ENCODE measurements around the gene GXYLT1. TPM values are rescaled to one million over a fixed set of nuclear protein-coding genes. Genes with fewer than 3 reads are reported as not detected.

The GXYLT1 gene
- polyA plus RNA-seq, 6 donors from 2014 or later = 4.0 to 5.8 (median 5.1) TPM

- Mint-ChIP-seq H3K27ac (peak overlapping the region in 4 of 6 donors; percentile 4 to 89 (median 28)), H3K27me3 (no peaks in the 10 kb centered on the region), H3K9me3 (peaks cover 0 to 6% (median 4%) of the 10 kb centered on the region in 7 donors), H3K4me1 (peaks cover 29 to 40% (median 38%) of the 10 kb centered on the region in 3 donors), H3K36me3 (peaks cover 17 to 28% of the 10 kb centered on the region in 2 donors), H3K4me3 (peak overlapping the region in 5 of 8 donors; percentile 3 to 74 (median 23))
- peak; percentile 52 to 60 for ATAC-seq (ENCODE audit: low read depth in 2 of 2)
- no peak for DNase-seq
Measured at GRCh38 chr12:42172441-42173210, 28.0 kb upstream of the GXYLT1 start.

GRCh38 chr12:42167711-42168110 is 23.0 kb upstream of the GXYLT1 start:
- no peak overlapping the region for H3K27ac Mint-ChIP-seq
- H3K27me3 Mint-ChIP-seq = no peaks in the 10 kb centered on the region
- peaks cover 0 to 1% (median 0%) of the 10 kb centered on the region in 7 donors for H3K9me3 Mint-ChIP-seq
- H3K36me3 Mint-ChIP-seq = no peaks in the 10 kb centered on the region
- no peak for ATAC-seq (ENCODE audit: low read depth in 2 of 2)
- peaks cover 12 to 33% (median 32%) of the 10 kb centered on the region in 3 donors for H3K4me1 Mint-ChIP-seq
- no peak for DNase-seq
- H3K4me3 Mint-ChIP-seq = no peak overlapping the region

DNA sequence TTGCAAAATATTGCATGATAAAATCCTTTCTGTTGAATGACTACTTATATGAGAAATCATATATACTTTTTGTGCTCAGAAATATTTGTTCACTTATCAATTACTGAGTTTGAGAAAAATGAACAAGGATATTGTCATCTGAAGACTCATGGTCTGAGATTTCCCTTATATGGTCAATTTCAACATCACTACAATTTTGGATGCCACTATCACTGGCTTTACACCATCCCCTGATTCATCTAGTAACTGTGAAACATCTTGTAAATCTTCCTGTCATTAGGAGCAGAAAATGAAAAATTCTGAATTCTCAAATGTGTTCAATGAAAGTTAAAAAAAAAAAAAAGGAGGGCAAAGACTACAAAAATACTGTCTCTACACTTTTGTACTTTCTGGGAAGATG is 21.8 kb upstream of the GXYLT1 start:
- Mint-ChIP-seq H3K4me3 (no peak overlapping the region), H3K36me3 (no peaks in the 10 kb centered on the region), H3K9me3 (peaks cover 0 to 1% (median 0%) of the 10 kb centered on the region in 7 donors), H3K27me3 (no peaks in the 10 kb centered on the region), H3K27ac (no peak overlapping the region), H3K4me1 (peaks cover 19 to 39% (median 36%) of the 10 kb centered on the region in 3 donors)
- DNase-seq (no peak), ATAC-seq (ENCODE audit: low read depth in 2 of 2) (no peak)

- Mint-ChIP-seq H3K4me1 (peaks cover 15 to 33% (median 26%) of the 10 kb centered on the region in 3 donors), H3K9me3 (peaks cover 0 to 1% (median 0%) of the 10 kb centered on the region in 7 donors), H3K27ac (peak overlapping the region in 4 of 6 donors; percentile 11 to 56 (median 26)), H3K36me3 (no peaks in the 10 kb centered on the region), H3K27me3 (no peaks in the 10 kb centered on the region), H3K4me3 (no peak overlapping the region)
- ATAC-seq (ENCODE audit: low read depth in 2 of 2) (no peak), DNase-seq (no peak)
Measured at GRCh38 chr12:42163913-42164312, 19.2 kb upstream of the GXYLT1 start.

- Mint-ChIP-seq H3K36me3 (no peaks in the 10 kb centered on the region), H3K9me3 (peaks cover 0 to 1% (median 0%) of the 10 kb centered on the region in 7 donors), H3K27ac (peak overlapping the region in 5 of 6 donors; percentile 6 to 87 (median 56)), H3K4me3 (peak overlapping the region in 3 of 8 donors; percentile 2 to 46 (median 7)), H3K4me1 (peaks cover 13 to 30% (median 25%) of the 10 kb centered on the region in 3 donors), H3K27me3 (no peaks in the 10 kb centered on the region)
- ATAC-seq (ENCODE audit: low read depth in 2 of 2) (peak in 1 of 2 donors; percentile 50), DNase-seq (no peak)
Measured at GRCh38 chr12:42162965-42163364, 18.3 kb upstream of the GXYLT1 start.

DNA sequence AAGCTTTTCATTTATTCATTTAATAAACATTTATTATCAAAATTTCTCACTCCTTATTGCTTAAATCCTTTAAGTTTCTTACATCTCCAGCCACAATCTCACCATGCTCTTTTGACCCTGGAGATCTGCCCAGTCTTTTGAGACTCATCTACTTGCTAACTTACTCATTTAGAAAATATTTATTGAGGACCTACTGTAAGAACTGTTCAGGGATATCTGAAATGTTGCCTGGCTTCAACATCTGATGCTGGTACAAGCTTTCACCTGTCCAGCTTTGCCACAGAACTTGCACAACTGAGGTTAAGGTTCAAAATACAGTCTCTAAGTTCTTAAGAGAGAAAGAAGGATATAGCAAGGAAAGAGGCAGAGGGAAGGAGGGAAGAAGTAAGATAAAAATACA is 17.5 kb upstream of the GXYLT1 start:
- Mint-ChIP-seq H3K4me1 (peaks cover 13 to 30% (median 25%) of the 10 kb centered on the region in 3 donors), H3K36me3 (no peaks in the 10 kb centered on the region), H3K9me3 (peaks cover 0 to 1% (median 0%) of the 10 kb centered on the region in 7 donors), H3K27me3 (no peaks in the 10 kb centered on the region), H3K27ac (peak overlapping the region in 3 of 6 donors; percentile 25 to 87 (median 56)), H3K4me3 (no peak overlapping the region)
- DNase-seq = no peak
- no peak for ATAC-seq (ENCODE audit: low read depth in 2 of 2)

GRCh38 chr12:42161529-42161928 is 16.9 kb upstream of the GXYLT1 start:
- no peaks in the 10 kb centered on the region for H3K36me3 Mint-ChIP-seq
- H3K4me1 Mint-ChIP-seq = peaks cover 13 to 30% (median 24%) of the 10 kb centered on the region in 3 donors
- H3K9me3 Mint-ChIP-seq = peaks cover 0 to 1% (median 0%) of the 10 kb centered on the region in 7 donors
- H3K27ac Mint-ChIP-seq = peak overlapping the region in 5 of 6 donors; percentile 40 to 88 (median 72)
- H3K27me3 Mint-ChIP-seq = no peaks in the 10 kb centered on the region
- ATAC-seq (ENCODE audit: low read depth in 2 of 2) (no peak), DNase-seq (no peak)
- H3K4me3 Mint-ChIP-seq = no peak overlapping the region

- Mint-ChIP-seq H3K4me1 (peaks cover 0 to under 1% (median 0%) of the 10 kb centered on the region in 3 donors), H3K27me3 (no peaks in the 10 kb centered on the region), H3K9me3 (peaks cover 0 to 4% (median 0%) of the 10 kb centered on the region in 7 donors), H3K4me3 (no peak overlapping the region), H3K27ac (peak overlapping the region in 1 of 6 donors; percentile 23), H3K36me3 (no peaks in the 10 kb centered on the region)
- DNase-seq (no peak), ATAC-seq (ENCODE audit: low read depth in 2 of 2) (no peak)
Measured at GRCh38 chr12:42156232-42156631, 11.6 kb upstream of the GXYLT1 start.

DNA sequence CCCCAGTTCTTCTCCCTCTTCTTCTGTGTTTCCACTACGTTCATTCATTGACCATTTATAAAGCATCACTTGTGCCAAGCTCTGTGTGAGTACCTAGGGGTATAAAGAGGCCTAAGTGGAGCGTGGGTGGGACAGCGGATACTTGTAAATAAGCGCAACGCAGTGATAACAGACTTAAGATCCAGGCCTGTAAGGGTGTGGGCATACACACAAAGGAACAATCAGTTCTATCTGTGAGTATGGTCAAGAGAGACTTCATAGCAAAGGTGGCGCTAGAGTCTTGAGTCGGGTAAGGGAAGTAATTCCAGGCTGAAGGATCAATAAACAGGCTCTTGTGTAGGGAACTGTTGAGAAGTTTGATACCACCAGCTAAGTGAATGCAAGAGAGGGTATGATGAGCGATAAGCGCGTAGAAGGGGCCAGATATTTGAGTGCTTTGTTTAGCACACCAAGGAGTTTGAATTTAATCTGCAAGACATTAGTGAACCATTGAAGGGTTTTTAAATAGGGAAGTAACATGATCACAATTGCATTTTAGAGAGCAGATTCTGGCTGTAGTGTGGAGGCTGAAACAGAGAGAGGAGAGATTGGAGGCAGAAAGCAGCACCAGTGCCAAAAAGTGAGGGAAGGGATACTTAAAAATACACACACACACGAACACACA is 1.0 kb upstream of the GXYLT1 start:
- H3K36me3 Mint-ChIP-seq = no peaks in the 10 kb centered on the region
- ATAC-seq (ENCODE audit: low read depth in 2 of 2) = no peak
- peak overlapping the region in 3 of 6 donors; percentile 4 to 96 (median 67) for H3K27ac Mint-ChIP-seq
- H3K4me1 Mint-ChIP-seq = peaks cover 26 to 34% (median 29%) of the 10 kb centered on the region in 3 donors
- H3K9me3 Mint-ChIP-seq = no peaks in the 10 kb centered on the region
- H3K4me3 Mint-ChIP-seq = peak overlapping the region; percentile 73 to 98 (median 92)
- H3K27me3 Mint-ChIP-seq = no peaks in the 10 kb centered on the region
- DNase-seq = no peak

GRCh38 chr12:42145197-42145549 is 499 bp upstream of the GXYLT1 start:
- DNase-seq (no peak), ATAC-seq (ENCODE audit: low read depth in 2 of 2) (peak in 1 of 2 donors; percentile 10)
- Mint-ChIP-seq H3K9me3 (no peaks in the 10 kb centered on the region), H3K27me3 (no peaks in the 10 kb centered on the region), H3K27ac (peak overlapping the region; percentile 4 to 96 (median 76)), H3K4me3 (peak overlapping the region; percentile 73 to 98 (median 92)), H3K4me1 (peaks cover 29 to 37% (median 34%) of the 10 kb centered on the region in 3 donors), H3K36me3 (no peaks in the 10 kb centered on the region)

DNA sequence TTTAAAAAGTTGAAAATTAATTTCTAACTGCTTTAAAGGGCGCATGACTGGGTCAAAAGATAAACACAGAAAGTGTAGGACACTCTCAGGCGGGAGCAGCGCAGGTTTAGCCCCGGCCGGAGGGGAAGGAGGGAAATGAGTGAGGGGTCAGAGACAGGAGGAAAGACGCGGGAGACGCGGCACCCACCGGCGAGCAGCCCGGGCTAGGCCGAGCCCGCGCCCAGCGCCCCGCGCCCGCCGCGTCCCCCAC is 591 bp downstream of the GXYLT1 start:
- Mint-ChIP-seq H3K4me1 (peaks cover 29 to 46% (median 34%) of the 10 kb centered on the region in 3 donors), H3K27me3 (no peaks in the 10 kb centered on the region), H3K27ac (peak overlapping the region; percentile 41 to 97 (median 93)), H3K4me3 (peak overlapping the region; percentile 95 to 98 (median 97)), H3K36me3 (no peaks in the 10 kb centered on the region), H3K9me3 (no peaks in the 10 kb centered on the region)
- peak; percentile 17 for DNase-seq
- no peak for ATAC-seq (ENCODE audit: low read depth in 2 of 2)

DNA sequence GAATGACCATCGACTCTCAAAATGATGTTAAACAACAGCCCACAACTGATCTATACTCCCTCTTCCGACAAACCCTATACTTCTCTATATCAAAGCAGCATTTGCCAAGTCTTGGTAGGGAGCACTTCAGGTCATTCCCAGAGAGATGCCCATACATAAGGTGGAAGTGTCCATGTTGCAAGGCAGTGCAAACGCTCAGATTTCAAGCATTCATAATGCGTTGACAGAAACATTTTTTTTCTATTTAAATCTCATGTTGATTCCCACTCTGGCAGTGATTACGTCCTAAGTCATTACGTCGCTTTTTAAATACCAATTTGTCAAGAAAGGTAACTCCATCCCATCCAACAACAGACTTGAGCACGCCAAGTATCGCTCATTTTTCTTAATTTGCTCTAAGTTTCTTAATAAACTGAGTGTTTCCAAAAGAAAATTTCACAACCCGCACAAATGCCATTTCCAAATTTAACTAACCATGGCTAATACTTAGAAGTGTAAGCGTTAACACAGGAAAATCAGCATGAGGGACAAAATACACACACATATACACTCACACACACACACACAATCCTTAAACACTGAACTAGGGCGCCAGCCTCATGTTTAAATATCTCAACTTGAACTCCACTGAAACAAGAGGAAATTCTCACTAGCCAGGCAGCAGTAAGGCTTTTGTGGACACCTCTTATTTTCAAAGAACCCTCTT is 1.1 kb downstream of the GXYLT1 start:
- no peaks in the 10 kb centered on the region for H3K36me3 Mint-ChIP-seq
- no peaks in the 10 kb centered on the region for H3K27me3 Mint-ChIP-seq
- no peaks in the 10 kb centered on the region for H3K9me3 Mint-ChIP-seq
- DNase-seq = no peak
- ATAC-seq (ENCODE audit: low read depth in 2 of 2) = peak in 1 of 2 donors; percentile 3
- H3K4me3 Mint-ChIP-seq = peak overlapping the region; percentile 95 to 98 (median 97)
- peaks cover 29 to 50% (median 34%) of the 10 kb centered on the region in 3 donors for H3K4me1 Mint-ChIP-seq
- H3K27ac Mint-ChIP-seq = peak overlapping the region; percentile 41 to 97 (median 93)

- no peaks in the 10 kb centered on the region for H3K36me3 Mint-ChIP-seq
- H3K27me3 Mint-ChIP-seq = no peaks in the 10 kb centered on the region
- H3K27ac Mint-ChIP-seq = peak overlapping the region in 2 of 6 donors; percentile 11 to 43
- ATAC-seq (ENCODE audit: low read depth in 2 of 2) (no peak), DNase-seq (no peak)
- peak overlapping the region in 1 of 8 donors; percentile 97 for H3K4me3 Mint-ChIP-seq
- H3K9me3 Mint-ChIP-seq = no peaks in the 10 kb centered on the region
- H3K4me1 Mint-ChIP-seq = peaks cover 29 to 62% (median 34%) of the 10 kb centered on the region in 3 donors
Measured at GRCh38 chr12:42141981-42142606, 2.6 kb downstream of the GXYLT1 start.
